Germinal center (tissue), 1 donor: ENCODE measurements around the gene SETDB2.

ENCODE experiments used
- DNase-seq: peaks from one replicate; pipeline ENCODE4 v3.0.0; 2012; ENCODE audit warnings: mixed read lengths, low spot score

Gene SETDB2

DNA sequence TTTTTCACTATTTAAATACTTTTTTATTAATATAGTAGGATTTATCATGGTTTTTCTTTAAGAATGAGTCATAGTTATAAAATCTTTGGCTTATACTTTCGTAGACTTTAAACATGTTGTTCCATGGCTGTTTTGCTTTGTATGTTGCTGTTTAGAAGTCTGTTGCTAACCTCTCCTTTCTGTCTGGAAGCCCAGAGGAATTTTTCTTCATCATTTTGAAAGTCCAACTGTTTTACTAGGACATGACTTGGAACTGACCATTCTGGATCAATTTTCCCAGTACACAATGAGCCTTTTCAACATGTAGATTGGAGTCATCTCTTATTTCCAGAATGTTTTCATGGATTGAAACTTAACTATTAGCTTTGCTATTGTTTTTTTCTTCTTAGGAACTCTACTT lies 8.1 kb upstream of the SETDB2 start:
- no peak for DNase-seq

GRCh38 chr13:49436890-49437289 lies 7.2 kb upstream of the SETDB2 start:
- no peak for DNase-seq

- no peak for DNase-seq
Observed at GRCh38 chr13:49437705-49438104, 6.4 kb upstream of the SETDB2 start.

- no peak for DNase-seq
Observed at GRCh38 chr13:49439609-49440008, 4.5 kb upstream of the SETDB2 start.

- no peak for DNase-seq
Observed at GRCh38 chr13:49441312-49441711, 2.8 kb upstream of the SETDB2 start.

GRCh38 chr13:49441846-49442245 lies 2.2 kb upstream of the SETDB2 start:
- DNase-seq, result no peak

- peak; percentile 28 for DNase-seq
Observed at GRCh38 chr13:49443357-49443703, 744 bp upstream of the SETDB2 start.

DNA sequence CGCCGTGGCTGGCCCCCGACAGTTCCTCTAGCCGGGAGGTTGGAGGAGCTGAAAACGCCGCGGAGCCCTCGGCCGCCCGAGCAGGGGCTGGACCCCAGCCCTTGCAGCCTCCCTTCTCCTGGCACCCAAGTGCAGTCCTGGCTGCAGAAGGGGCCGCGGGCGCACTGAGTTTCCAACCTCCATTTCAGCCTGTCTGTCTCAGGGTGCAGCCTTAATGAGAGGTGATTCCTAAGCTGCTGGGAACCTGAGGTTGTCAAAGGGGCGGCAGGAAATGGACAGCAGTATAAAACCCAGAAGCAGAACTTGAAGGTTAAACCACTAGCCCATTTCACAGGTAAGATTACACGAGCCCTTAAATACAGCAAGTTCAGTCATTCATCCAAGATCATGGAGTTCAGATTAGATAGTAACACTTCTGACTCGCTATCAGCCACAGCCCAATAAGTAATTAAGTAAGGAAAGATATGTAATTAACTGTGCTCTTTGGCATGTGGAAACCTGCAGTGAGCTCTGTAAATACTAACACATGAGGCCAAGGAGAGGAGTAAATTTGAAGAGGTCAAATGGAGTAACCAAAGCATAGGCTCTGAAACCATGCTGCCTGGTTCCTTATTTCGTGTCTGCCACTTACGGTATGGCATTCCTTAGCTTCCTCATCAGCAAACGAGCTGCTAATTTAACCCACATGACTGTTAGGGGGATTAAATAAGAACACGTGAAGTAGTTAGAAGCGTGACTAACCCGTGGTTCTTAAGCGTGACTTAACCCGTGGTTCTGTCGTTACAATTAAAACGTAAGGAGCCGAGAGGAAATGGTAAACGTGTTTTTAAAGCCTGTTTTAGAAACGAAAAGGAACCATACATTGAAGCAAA lies 686 bp downstream of the SETDB2 start:
- DNase-seq, result peak; percentile 60

GRCh38 chr13:49446473-49446872 lies 2.4 kb downstream of the SETDB2 start:
- DNase-seq, result no peak

GRCh38 chr13:49448753-49449152 lies 4.7 kb downstream of the SETDB2 start:
- DNase-seq, result no peak

DNA sequence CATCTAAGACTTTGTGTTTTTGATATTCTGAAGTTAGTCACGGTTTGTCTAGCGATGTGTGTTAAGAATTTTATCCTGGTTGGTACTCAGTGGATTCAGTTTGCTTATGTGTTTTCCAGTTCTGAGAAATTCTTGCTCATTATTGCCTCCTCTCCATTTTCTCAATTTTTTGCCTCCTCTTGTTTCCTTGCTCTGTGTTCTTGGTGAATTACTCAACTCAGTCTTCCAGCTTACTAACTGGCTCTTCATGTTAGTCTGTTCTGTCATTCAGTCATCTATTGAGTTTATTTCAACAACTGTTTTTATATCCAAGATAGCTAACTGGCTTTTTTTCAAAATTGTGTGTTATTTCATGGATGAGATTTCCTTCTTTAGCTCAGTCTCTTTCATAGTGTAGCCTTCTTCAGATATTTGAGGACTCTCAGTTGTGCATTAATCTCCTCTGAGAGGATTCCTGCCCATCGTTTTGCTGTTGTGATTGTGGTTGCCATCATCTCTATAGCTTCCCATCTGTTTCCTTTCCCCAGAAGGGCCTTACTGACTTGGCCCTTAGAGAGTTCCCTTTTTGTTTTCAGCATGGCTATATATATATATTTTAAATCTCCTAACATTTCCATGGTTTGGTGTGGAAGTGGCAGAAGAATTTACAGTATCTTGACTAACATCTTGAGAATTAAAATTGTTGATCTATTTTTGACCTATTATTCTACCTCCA lies 6.2 kb downstream of the SETDB2 start:
- no peak for DNase-seq

DNA sequence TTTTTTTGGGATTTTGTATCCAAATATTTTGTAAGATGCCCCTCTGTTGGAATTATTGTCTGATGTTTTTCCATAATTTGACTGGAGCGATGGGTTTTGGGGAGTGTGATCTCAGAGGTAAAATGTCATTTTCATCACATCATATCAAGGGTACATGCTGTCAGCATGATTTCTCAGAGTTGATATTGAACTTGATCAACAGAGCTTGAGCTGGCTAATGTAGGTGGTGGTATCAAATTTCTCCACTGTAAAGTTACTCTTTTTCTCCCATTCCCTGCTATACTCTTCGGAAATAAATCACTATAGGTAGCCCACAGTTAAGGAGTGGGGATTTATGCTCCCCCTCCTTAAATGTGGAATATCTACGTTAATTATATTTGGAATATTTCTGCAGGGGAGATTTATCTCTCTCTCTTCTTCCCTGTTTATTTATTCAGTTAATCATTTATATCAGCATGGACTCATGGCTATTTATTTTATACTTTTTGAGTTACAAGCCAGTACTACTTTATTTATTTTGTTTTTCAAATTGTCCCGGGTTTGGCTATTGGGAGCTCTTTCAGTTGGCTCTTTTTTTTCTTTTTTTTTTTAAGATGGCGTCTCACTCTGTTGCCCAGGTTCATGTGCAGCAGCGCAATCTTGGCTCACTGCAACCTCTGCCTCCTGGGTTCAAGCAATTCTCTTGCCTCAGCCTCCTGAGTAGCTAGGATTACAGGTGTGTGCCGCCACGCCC lies 8.8 kb downstream of the SETDB2 start:
- no peak for DNase-seq

DNA sequence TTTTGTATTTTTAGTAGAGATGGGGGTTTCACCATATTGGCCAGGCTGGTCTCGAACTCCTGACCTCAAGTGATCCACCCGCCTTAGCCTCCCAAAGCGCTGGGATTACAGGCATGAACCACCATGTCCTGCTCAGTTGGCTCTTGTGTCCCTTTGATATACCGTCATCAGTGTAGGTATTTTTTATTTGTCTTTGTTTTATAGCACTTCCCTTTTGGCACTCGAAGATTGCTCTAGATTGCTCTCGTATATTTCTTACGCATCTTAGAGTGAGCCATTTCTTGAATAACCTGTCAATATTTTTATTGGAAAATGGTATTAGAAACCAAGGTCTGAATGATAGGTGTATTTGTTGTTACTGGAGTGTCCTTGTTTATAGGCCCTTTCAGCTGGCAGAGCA lies 9.4 kb downstream of the SETDB2 start:
- DNase-seq, result no peak

DNA sequence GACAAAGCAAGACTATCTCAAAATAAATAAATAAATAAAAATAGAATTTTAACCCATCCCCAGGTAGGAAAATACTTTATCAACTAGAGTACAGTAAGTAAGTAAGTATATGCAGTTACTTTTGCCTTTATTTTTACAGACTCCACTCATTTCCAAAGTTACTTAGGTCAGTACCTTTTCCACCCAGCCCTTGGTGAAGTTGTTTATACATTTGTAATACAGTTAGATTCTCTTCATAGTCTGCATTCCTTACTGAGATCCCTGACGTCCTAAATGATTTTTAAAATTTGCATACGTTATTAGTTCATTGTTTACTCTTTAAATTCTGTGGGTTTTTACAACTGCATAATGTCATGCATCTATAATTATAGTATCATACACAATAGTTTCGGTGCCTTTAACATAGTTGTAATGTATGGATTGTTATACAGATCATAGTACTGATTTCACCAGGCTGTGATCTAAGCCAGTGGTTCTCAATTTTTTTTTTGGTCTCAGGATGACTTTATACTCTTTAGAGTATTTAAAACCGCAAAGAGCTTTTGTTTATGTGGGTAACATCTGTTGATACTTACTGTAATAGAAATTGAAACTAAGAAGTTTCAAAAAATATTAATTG lies 10.4 kb downstream of the SETDB2 start:
- DNase-seq, result peak; percentile 14

GRCh38 chr13:49455007-49455398 lies 10.9 kb downstream of the SETDB2 start:
- no peak for DNase-seq

DNA sequence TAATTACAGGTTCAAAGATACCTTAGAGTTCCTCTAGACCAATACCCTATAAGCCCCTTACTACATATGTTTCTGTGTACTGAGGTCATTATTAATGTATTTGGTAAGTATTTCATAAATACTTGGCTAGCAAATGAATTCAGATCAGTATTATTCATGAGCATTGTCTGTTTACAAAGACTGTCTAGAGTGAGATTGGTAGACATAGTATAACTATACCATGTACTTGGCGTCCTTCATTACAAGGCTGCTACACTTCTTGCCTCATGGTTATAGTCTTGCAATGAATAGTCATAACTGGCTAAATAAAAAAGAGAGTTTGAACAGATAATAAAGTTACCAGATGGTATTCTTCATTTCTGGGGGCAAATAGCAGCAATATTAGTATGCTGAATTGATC lies 12.1 kb downstream of the SETDB2 start:
- DNase-seq, result no peak

DNA sequence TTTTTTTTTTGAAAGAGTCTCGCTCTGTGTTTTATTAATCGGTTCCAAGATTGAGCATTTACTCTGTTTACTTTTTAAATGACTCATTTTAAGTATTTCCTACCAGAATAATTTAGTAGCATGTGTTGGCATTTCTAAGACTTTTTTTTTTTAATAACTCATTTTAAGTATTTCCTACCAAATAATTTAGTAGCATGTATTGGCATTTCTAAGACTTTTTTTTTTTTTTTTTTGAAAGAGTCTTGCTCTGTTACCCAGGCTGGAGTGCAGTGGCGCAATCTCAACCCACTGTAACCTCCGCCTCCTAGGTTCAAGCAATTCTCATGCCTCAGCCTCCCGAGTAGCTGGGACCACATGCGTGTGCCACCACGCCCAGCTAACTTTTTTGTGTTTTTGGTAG lies 13.1 kb downstream of the SETDB2 start:
- DNase-seq, result no peak

GRCh38 chr13:49459580-49459979 lies 15.5 kb downstream of the SETDB2 start:
- no peak for DNase-seq

DNA sequence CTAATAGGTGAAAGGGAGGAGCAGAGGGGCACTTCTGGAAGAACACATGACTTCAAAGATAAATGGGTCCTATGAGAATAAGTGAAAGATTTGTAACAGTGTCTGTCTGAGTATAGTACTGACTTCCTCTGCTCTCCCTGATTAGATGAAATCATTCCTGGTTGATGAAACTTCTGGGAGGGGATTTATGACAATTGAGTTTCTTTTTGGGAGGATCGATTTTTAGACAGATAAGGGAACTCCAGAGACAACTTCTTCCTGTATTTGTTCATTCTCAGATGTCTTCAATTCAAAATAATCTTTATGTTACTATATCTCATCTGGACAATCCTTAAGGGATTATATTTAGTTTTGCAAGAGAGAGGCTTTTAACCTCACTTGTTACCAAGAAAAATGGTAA lies 20.0 kb downstream of the SETDB2 start:
- no peak for DNase-seq

DNA sequence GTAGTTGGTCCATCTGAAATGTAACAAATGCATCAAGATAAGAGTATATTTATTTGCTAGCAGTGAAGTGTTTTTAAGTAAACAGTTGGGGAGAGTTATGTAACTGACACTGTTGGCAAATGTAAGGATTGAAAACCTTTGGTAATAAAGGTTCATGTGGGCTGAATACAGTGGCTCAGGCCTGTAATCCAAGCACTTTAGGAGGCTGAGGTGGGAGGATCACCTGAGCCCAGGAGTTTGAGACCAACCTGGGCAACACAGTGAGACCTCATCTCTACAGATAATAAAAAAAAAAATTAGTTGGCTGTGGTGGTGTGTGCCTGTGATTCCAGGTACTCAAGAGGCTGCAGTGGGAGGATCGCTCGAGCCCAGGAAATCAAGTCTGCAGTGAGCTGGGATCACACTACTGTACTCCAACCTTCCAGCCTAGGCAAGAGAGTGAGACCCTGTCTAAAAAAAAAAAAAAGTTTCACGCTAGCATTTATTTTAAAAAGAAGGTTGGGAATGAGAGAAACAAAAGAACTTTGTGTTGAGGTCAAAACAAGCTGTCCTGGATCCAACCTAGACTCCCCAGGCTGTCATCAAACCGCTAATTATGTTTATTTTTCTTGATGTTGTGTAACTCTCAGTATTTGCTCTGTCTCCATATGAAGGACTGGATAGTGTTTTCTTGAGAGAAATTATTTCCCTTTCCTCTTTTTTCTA lies 20.7 kb downstream of the SETDB2 start:
- no peak for DNase-seq

- DNase-seq, result no peak
Observed at GRCh38 chr13:49466292-49466838, 22.3 kb downstream of the SETDB2 start.

DNA sequence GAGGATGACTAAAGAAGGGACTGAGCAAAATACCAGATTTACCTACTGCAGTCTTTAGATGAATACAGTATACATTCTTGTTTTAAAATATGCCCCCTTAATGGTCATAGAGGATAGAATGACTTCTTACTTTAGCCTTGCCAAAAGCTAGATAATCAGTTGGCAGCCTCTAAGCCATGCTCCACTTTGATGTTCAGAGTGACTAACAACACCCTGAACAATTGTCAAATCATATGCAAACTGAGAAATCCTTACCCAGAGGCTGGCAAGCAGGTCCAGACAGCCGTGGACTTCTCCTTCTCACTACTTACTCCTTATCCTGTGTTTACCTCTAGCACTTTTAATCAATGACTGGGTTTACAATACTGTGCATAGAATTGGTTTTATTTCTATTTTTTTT lies 28.1 kb downstream of the SETDB2 start:
- no peak for DNase-seq
